Stimulated activated CD4-positive, alpha-beta T cell treated with anti-CD3 and anti-CD28 coated beads, Interleukin-4, amount 100 ng/mL, for 48 hours (primary cell): ENCODE measurements around the gene GIT1.
A peak's percentile ranks its signal among the peaks of the same experiment; 100 is the strongest.

Source experiments
- DNase-seq, 2 donors: peaks; one replicate each; pipeline ENCODE4 v3.0.0-alpha.2; 2020; ENCODE audit warnings: low read depth in 2 of 2

The GIT1 gene

DNA sequence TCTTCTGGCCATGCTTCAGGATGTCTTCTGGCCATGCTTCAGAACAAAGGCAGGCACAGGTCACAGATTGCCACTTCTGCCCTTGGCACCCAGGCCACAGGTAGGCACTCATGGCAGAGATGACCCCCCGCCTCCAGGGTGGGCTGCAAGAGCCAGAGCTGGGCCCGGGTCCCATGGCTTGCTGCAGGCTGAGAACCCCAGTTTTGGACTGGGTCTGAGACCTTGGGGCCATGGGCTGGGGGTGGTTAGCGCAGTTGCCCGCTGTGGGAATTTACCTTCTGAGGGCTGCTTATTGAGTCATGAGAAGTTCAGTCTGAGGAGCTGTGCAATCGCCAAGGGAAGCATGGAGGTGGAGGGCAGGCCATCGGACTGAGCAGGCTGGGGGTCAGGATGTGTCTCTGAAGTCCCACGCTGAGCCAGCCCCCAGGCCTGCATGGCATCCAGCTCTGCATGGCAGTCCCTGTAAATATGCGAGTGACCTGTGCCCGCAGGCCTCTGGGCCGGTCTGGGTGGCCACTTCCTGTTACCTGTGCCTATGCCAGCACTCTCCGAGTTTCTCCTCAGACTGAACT, 5.2 kb upstream of the GIT1 start:
- DNase-seq = no peak

DNA sequence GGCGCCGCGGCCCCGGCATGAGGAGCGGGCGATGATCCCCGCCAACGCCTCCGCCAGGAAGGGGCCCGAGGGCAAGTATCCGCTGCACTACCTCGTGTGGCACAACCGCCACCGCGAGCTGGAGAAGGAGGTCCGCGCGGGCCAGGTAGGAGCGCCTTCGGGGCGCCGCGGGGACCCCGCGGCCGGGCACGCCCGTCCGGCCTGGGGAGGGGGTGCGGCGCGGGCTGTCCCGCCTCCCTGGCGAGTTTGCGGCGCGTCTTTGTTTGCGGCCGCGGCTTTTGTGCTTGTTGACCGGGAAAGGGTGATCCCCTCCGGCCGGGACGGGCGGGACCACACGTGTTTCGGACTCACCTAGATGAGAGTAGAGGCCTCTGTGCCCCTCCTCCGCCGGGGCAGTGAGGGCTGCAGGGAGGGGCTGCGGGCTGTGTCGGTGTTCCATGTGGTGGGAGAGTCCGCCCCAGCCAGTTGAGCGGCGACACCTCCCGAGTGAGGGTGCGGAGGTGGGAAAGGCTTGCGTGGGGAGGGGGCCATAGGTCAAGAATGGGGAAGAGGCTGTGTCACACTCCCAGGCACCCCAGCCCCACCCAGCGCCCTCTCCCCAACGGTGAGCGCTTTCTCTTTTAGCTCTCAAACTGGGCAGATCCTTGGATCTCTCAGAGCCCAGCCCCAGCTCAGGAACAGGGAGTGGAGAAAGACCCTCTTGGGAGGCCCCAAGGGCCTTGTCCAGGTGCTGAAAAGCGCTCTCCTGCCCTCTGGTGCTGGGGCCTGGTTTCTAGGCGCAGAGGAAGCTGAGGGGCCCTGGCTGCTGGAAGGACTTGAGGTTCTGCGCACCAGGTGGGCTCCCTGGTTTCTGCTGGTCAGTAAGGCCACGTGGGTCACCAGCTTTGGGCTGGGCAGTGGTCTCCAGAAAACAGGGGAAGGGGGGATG, 4.4 kb upstream of the GIT1 start:
- DNase-seq = no peak

DNA sequence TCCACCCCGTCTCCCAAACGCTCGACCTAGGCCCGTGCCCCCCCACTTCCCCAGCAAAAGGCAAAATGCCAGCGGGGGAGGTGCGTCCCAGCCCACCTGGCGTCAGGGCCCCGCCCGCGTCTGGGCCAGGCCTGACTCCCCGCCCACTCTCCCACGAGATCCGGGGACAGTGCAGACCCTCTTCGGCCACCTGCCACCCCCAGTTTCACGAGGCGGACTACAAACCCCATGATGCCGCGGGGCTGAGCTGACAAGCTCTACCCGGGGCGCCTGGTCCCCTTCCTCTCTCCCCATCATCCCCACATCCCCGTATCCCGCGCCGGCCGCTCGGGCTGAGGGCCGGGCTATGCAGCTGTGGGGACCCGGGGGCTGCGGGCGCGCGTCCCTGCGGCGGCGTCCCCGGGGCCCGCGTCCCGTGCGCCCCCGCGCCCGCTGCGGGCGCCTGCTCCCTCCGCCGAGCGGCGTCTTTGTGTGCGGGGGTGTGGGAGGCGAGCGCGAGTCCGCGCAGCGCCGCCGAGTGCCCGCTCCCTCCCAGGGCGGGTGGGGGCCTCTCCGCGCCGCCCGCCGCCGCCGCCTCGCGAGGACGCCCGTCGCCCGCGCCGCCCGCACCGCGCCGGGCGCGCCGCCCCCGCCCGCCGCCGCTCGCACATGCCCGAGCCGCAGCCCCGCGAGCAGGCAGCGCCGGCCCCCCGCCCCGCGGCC, 3.6 kb upstream of the GIT1 start, which contains the start of gene ANKRD13B:
Gene ANKRD13B (plus strand): TSS at position 283 of the 702 bp plus-strand sequence. CDS start 490 bp downstream, outside the sequence.
- peak in 1 of 2 donors; percentile 43 for DNase-seq

DNA sequence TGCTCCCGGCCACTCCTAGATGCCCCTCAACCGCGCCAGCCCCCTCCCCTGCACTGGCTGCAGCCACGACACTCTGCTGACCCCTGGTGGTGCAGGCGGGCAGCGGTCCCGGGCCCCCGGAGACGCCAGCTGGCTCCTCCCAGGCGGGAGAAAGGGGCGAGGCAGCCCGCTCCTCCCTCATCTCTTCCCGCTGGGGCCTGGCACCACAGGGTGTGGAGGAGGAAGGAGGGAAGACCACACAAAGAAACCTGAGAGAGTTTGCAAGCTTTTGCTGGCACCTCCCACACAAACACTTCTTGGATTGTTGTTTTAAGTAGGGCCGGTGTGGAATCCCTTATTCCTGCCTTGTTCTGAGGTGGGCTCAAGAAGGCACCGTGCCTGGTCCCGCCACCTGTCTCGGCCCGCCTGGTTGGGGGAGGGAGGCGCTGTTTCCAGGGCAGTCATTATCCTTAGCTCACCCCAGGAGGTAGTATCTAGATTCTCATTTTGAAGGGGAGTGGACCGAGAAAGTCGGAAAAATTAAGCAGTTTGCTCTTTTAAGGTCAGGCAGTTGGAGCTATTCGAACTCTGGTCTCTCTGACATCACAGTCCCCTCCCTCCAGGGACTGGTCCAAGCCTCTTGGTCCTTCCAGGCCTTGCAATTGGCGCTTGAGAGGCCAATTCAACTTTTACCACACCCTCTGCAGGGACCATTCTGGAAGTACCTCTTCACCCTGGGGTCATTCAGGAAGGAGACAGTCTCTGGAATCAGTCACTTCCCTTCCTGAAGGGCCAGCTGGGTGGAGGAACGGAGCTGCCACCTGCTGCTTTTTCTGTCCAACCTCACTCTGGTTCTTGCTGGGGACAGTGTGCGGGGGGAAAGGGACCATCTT, 2.5 kb upstream of the GIT1 start:
- DNase-seq = peak; percentile 81 to 85

DNA sequence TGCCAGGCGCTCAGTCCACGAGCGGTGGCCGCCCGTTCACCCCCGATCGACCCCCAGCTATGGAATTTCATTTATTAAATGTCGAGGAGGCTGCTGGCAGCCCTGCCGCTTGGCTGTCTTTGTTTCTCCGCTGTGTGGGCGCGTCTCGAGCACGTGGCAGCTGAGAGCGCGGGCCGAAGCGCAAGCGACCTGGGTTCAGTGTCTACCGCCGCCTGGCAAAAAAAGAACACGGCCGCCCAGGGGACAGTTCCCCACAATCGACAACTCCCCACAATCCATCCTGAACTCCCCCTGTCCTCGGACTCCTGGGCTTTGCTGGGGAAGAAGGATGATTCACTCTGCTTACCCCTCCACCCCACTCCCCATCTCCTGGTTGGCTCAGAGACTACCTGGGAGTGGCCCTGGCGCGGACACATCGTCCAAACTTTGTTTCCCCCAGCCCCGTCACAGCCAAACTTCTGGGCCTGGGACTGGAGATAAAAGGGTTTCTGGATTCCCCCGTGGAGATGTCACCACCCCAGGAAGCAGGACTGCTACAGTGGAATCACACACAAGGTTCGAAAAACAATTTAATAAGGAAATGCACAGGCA, 1.8 kb upstream of the GIT1 start:
- peak in 1 of 2 donors; percentile 24 for DNase-seq

DNA sequence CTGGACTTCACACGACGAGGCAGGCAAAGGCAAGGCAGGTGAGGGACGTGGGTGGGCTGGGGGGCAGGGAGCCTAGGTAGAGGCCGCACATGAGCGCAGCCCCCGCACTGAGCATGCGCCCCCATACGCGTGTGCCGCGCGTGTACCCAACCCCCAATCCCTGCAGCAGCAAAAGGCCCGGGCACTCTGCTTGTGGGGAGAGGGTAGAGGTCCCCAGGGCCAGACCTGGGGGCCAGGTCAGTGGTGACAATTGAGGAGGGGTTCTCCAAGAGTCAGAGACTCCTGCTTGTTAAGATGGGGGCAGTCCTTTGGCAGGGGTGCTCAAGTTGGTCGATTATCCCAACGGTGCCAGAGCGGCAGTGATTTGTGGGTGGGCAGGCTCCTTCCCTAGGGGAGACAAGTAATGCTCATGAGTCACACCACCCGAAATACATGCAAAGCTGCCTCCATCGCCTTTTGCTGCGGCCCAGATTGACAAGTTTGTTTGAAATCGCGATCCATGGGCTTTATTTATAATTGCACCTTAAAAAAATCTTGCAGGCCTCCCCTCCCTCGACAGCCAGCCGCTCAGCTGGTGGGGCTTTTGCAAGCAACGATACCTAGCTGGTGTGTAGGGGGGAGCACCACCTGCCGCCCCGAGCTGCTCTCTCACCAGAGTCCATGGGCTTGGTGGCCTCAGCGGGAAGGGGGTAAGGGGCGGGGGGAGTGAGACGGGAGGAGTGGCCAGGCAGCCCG, 1.1 kb upstream of the GIT1 start:
- no peak for DNase-seq

DNA sequence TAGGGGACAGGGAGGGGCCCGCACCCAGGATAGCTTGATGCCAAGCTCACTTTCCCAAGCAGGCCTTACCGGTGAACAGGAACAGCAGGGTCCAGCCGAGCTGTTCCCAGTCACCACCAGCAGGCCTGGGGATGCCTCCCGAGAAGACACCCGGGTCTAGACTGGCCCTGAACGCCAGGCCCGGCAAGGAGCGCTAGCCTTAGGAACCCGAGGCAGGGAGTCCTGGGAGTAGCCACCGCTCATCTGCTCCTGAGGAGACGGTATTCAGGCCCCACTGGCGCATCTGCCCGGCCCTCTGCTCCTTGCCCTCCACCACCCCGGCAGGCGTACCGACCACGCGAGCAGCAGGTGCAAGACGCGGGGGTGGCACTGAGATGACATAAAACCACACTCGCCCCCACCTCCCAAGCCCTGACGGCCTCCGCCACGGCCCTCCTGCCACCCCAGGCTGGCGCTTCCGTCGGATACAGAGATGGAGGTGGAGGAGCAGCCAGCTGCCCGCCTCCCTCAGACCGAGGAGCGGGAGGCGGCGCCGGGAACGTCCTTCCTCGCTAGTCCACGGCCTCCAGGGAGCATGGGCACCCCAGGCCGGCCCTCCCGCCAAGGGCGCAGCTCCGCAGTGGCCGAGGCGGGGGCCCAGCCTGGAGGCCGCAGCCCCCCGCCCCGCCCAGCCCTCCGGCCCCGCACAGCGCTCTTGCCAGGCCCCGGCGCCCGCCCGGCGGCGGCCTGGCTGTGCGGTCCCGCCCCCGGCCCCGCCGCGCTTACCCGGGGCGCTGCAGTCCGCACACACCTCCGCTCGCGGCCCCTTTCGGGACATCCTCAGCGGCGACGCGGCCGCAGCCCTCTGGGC, 661 bp downstream of the GIT1 start:
- peak in 1 of 2 donors; percentile 27 for DNase-seq

DNA sequence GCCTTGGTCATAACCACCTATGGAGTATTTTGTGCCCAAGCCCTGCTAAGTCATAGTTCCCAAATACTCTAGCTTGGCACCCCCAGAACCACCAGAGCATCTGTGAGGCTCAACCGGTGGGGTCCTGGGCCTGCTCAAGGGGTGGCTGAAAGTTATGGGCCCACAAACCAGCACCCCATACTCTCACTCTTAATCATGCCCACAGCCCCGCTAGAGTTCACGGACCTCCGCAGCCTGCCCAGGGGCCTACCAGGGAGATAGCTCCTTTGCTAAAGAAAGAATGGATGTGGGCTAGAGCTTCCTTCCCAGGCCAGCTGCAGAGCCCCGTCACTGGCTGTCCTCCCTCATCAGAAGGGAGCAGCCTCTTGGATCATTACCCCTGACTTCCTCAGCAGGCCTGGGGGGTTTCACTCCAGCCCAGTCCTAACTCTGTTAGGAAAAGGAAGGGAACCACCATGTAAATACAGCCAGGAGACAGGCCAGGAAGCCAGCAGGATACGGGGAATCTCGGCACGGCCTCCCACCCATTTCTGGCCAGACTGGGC, 1.4 kb downstream of the GIT1 start:
- DNase-seq = no peak

DNA sequence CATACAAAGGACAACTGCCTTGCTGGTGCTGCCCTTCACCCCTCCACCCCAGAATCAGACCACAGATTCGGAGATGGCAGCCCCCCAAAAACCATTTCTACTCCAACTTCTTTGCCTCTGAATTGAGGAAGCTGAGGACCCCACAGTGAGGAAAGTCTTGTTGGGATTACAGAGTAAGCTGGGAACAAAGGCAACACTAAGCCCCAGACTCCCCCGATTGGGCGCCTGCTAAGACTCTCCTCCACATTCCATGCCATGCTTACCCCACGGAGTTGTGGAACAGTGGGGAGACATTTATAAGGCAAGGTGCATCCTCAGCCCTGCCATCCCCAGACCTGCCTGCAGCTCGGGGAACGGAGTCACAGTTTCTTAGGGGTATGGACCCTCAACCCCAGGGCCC, 1.9 kb downstream of the GIT1 start:
- no peak for DNase-seq

DNA sequence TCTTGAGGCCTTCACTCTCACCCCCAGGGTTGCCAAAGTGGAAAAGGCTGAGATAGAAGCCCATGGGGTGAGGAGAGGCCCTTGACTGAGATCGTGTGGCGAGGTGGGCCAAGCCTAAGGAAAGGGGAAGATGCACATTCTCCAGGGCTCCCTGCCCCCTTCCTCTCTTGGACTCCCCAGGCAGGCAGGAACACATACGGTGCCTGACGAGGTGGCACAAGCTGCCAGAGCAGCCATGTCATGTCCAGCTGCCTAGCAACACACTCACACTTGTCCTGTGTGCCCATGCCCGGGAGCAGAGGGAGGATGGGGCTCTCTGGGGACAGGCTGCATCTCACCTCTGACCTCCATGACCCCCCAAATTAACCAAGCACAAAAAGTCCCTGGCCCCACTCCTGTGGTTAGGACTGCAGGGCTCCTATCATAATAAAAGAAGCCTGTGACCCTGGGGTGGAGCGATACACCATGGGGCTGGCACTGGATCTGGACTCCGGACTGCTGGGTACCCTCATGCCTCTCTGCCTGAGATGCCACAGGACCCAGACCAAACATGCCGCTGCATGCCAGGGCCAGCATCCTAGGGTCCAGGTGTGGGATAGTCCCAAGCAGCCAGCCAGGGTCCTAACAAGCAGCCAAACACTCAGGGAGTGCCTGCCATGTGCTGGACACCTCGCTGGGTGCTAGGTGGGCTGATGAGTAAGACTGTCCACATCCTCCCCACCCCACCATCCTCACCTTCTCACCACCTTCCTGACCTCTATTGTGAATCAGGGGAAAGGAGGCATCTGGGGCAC, 2.6 kb downstream of the GIT1 start:
- no peak for DNase-seq

DNA sequence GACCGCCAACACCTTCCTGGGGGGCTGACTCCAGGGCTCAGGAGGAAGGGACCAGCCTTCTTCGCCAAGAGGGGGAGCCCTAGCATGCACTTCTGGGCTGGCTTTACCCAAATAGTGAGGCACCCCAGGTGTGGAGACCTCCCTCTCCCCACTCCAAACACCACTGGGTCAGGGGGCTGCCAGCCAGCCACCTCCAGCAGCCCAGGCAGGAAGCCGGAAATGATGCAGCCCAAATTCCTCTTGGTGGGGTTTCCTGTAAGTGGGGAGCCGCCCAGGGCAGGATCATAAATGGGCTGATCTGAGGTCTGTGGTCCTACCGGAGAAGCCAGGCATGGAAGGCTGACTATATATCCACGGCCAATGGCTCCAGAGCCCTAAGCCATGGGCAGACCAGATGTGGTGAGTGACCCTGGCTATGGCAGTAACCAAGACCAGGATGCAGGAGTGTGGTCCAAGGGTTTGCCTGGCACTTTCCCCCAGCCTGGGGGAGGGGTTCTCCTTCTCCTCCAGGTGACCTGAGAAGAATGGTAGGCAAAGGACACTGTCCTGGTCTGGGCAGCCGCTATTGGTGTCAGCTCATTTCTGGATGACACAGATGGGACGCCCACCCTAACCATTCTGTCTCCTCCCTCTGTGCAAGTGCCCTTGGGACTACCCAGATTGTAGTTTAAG, 4.2 kb downstream of the GIT1 start:
- no peak for DNase-seq

DNA sequence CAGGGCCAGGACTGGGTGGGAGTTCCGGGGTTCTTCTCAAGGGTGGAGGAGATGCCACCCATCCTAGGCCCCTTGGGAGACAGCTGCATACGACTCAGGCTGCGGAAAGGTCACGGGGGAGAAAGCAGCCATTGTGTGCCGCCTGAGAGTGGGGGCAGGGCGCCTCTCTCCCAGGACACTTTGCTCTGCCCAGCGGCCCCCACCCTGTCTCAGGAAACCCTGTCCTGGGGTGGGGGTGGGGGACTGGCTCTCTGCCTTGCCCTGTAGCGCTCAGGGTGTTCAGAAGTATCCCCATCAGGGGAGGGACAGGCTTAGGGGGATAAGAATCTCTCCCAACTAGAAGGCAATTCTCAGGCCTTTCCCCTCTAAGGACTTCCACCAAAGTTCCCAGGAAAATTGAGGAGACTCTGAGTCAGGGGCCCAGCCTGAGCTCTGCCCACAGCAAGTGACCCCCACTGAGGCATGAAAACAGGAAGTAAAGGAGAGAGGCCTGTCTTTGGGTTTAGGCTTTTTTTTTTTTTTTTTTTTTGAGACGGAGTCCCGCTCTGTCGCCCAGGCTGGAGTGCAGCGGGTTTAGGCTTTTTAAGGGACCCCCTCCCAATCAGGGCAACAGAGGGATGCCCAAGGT, 4.9 kb downstream of the GIT1 start:
- DNase-seq = no peak

DNA sequence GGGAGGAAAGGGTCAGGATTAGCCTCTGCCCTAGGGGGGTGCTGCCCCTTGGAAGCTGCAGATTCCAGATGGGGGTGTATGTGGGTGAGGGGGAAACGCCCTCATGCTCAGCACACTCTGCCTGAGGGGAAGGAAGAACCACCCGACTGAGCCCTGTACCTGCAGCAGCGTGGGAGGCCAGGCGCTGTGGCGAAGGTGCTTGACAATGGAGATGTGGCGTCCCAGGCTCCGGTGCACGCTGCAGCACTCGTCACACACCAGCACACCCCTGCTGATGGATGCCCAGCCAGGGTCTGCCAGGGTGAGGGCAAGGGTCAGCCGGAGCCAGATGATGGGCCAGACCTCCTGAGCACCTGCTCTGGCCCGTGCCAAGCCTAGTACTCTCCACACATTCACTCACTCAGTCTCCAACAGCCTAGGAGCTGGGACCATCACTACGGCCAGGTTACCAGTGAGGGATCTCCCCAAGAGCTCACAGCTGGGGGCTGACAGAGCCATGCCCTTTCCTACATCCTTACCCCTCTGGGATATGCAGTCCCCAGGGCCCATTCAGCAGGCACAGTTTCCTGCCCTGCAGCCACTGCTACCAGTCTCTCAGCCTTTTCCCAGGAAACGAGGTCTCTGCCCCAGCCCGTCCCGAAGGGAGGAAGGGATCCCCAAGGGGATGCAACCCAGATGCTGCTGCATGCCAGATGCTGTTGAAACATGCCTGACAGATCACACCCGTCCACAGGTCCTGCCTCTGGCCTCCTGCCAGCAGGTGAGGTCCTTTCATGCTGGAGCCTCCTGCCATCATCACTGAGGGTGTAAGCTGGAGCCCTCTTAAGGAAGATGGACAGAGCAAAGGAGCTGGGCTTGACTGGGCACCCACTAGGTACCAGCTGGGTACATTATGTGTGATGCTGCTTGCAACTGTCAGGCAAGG, 5.9 kb downstream of the GIT1 start:
- no peak for DNase-seq

DNA sequence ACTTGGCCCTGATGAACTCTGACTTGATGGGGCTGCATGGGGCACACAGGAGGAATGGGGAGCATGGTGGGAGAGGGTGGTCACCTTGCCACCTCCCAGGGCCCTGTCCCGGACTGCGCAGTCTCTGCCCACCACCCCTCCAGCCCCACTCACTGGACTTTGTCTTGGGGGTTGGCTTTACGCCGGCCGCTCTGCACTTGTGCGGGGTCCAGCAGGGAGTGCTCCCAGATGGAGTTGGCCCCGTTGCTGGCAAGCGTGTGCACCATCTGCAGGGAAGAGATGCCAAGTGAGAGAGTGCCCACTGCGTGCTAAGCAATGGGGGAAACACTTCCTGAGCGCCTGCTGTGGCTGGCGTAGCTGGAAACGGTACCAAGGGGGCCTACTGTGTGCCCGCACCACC, 6.7 kb downstream of the GIT1 start:
- DNase-seq = no peak

DNA sequence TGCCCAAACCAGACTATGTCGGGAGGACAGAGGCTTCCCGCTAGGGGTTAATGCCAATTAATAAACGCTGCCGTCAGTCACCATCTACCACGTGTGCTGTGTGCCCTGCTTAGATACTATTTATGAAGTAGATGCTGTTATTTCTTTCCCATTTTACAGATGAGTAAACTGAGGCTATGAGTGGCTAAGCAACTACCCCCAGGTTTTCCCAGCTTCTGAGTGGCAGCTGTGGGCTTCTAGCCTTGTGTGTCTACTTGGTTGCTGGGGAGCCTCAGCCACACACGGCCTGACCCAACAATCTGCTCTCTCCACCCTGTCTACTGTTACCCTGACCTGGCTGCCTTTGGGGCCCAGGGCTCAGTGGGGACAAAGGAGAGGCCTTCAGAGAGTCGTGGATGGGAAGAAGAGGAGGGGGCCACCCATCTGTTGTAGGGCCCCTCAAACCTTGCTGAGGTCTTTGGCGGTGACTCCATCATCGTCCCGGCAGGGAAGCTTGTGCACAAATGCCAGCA, 7.1 kb downstream of the GIT1 start:
- no peak for DNase-seq
